CD4-positive, alpha-beta T cell treated with Interleukin-21 for 1 hour (primary cell): ENCODE measurements around the gene PDE6A.

Experiments used
- DNase-seq: peaks from one replicate; pipeline ENCODE4 v3.0.0-alpha.2; 2020

PDE6A gene

DNA sequence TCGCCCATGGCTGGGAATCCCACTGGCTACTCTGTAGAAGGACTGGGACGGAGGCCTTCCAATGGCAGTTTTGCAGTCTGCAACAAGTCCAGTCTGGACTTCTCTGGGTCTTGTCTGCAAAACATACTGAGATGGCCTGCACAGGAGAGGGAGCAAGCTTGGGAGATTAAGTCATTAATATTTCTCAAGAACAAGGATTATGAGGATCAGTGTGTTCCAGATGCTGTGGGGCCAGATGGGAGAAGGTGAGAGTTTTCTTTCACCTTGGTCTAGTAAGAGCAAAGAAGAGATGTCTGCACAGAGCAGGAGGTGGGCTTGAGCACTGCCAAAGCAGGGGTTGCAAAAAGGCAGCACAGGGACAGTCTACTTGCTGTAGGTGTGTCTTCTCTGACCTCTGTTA, at the start of gene PDE6A:
TSS of gene PDE6A (minus strand) at position 128 of the 400 bp plus-strand sequence. CDS start at position 8, 120 bp downstream.
- DNase-seq = no peak

DNA sequence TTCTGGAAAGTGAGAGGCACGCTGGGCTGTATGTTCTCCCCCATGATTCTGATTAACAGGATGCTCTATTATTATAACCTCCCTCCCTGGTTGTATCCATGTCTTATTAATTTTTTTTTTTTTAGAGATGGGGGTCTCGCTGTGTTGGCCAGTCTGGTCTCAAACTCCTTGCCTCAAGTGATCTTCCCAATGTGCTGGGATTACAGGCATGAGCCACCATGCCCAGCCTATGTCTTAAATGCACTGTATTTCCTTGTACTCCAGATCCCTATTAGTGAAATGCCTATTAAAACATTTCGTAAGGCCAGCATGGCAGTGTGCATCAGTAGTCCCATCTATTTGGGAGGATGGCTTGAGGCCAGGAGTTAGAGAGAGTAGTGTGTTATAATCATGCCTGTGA, 48.9 kb upstream of the PDE6A start:
- DNase-seq = no peak

DNA sequence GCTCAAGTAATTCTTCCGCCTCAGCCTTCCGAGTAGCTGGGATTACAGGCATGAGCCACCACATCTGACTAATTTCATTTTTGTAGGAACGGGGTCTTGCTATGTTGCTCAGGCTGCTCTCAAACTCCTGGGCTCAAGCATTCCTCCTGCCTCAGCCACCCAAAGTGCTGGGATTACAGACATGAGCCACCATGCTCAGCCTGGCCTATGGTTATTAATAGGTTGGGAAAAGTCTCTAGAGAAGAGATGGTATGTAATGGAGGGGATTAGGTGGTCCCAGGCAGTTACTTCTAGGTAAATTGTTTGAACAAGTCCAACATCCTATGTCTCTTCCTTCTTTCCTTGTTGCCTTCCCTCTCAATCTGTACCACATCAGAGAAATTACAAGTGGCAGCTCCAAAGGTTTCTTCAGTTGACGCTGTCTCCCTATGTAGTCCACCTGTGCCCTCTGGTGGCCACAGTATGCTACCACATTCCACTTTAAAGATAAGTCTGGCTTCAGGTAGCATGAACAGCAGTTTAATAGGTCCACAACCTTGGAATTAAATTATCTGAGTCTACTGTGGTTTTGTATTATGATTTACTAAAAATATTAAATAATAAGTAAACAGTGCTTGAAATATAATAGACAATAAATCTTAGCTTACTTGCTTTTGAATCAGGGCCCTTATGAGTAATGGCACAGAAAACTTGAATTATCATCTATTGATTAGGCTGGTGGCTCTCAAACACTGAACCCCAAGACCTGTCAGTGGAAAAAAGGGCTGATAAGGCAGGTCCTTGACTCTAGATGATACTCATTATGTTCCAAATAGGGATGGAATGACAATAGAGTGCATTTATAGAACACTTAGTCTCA, 46.2 kb upstream of the PDE6A start:
- DNase-seq = peak; percentile 75

DNA sequence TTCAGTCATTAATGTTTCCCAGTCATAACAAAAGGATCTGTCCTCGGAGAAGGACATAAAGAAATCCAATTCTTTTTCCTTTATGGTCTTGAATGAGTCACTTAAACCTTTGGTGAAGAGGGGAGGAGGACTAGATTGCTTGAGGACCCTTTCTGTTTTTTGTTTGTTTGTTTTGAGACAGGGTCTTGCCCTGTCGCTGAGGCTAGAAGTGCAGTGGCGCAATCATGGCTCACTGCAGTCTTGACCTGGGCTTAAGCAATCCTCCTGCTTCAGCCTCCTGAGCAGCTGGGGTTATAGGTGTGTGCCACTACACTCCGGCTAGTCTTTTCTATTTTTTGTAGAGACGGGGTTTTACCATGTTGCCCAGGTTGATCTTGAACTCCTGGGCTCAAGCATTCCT, 43.5 kb upstream of the PDE6A start:
- no peak for DNase-seq

DNA sequence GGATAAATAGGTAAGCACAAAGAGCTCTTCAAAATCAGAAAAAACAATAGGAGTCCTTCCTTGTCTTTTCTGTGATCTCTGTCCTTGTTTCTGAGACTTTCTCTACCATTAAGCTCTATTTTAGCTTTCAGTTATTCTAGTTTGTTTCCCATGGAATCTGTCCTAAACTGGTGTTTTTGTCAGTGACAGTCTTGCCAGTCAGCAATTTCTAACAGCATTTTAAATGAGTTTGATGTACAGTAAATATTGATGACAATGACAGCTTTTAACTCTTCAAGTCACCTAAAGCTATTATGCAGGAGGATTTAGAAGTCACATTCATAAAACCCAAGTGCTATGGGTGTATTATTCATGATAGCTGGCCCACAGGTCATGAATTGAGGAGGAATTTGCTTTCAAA, 37.9 kb upstream of the PDE6A start:
- no peak for DNase-seq

DNA sequence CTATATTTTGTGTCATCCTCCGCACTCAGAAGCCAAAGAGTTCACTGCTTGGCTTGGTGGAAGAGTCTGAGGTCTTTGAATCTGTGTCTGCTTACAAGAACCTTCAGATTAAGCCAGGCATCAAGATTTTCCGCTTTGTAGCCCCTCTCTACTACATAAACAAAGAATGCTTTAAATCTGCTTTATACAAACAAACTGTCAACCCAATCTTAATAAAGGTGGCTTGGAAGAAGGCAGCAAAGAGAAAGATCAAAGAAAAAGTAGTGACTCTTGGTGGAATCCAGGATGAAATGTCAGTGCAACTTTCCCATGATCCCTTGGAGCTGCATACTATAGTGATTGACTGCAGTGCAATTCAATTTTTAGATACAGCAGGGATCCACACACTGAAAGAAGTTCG, 36.6 kb upstream of the PDE6A start:
- no peak for DNase-seq

DNA sequence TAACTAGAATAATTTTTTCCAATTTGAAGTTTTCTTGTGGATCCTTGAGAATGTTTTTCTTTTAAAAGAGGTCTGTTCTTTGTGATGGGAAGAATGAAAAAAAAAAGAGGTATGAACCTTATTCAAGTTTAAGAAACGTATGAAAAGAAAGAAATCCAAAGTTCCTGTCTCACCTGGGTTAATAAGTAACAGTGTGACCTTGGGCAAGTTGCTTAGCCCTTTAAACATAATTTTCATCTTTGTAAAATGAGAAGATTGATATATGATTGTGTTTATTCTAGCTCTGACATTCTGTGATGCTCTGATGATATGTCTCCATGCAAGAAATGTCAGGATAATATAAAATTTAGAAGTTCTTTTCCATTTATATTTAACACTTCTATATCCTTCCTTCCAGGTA, 35.3 kb upstream of the PDE6A start:
- DNase-seq = no peak

DNA sequence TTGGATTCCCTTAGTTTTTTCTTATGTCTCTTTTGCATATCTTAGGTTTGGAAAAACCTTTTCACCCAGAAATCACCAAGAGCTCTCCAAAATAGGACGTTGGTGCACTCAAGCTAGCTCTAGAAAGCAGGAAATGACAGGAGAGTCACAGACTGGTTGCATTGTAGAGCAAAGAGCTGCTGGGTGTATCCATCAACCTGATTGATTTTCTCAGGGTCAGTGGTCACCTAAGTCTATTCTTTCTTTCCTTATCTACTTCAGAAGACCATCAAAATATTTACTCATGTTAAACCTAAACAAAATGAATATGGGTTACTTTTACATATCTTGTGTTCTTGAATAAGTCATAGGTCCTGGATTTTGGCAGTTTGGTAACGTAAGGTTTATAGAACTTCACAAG, 30.8 kb upstream of the PDE6A start:
- DNase-seq = no peak

DNA sequence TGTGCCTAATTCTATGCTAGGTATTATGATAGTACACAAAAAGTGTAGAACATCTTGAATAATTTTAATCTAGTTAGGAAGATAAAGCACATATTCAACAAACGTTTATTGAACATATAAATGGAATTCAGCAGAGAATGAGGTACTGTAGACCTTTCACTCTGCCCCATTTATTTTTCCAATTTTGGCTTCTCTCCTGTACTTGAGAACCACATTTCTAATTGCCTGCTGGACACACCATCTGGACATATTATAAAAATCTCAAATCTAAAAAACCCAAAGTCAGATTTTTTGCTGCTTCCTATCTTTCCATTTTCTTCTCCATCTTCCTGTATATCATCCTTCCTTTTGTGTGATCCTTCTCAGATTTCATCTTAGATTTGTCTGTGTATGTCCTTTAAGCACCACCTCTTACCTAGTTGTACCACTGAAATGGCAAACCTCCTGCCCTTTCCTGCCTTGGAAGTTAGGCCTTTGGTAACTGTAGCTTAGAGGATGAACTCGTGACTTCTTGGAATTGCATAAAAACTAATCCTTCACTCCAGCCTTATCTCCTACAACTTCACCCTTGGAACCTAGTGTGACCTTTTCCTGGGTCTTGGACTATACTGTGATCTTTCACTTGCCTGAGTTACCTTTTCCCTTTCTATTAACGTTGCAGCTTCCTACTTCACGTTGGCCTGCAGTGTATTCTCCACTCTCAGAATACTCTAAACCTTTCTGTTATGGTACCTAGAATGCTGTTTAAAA, 24.8 kb upstream of the PDE6A start:
- DNase-seq = no peak

DNA sequence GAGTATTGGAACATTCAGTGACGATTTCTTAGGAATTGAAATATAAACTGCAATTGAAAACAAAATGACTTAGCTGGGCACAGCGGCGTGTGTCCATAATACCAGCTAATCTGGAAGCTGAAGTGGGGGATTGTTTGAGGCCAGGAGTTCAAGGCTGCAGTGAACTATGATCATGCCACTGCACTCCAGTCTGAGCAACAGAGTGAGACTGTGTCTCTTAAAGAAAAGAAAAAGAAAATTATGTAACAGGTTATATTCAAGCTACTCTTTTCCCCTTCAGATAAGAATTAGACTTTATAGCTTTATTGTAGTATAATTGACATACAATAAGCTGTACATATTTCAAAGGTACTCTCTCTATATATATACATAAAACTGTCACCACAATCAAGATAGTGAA, 22.4 kb upstream of the PDE6A start:
- DNase-seq = no peak

DNA sequence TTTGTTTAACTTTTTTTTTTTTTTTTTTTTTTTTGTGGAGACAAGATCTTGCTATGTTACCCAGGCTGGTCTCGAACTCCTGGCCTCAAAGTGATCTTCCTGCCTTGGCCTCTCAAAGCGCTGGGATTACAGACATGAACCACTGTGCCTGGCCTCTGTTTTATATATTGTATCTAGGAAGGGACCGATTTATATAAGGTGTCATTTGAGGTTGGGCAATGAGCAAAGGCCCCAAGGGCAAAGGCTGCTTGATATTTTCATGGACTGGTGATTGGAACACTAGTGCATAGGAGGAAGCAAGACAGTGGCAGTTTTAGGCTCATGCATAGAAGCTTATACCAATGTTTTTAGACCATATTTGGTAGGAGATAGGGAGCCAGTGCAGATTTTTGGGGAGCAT, 19.1 kb upstream of the PDE6A start:
- DNase-seq = no peak

DNA sequence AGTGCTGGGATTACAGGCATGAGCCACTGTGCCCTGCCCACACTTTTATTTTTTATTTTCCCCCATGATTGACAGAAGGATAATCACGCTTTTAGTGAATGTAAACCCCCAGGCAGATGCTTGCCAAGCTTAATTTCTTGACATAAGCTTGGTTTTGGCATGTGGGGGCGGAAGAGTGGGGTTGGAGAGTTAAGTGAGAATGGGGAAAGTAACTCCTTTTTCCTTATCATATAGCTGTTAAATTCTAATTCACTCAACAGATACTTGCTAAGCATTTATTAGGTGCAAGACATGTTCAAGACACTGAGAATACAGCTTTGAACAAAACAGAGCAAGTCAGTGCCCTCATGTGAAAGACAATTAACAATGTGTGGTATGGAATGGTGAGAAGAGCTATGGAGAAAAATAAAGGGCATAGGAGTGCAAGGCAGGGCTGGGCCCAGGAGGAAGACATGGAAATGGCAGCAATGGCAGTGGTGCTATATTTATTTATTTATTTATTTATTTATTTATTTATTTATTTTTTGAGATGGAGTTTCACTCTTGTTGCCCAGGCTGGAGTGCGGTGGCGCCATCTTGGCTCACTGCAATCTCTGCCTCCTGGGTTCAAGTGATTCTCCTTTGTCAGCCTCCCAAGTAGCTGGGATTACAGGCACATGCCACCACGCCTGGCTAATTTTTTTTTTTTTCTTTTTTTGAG, 18.2 kb upstream of the PDE6A start:
- no peak for DNase-seq

DNA sequence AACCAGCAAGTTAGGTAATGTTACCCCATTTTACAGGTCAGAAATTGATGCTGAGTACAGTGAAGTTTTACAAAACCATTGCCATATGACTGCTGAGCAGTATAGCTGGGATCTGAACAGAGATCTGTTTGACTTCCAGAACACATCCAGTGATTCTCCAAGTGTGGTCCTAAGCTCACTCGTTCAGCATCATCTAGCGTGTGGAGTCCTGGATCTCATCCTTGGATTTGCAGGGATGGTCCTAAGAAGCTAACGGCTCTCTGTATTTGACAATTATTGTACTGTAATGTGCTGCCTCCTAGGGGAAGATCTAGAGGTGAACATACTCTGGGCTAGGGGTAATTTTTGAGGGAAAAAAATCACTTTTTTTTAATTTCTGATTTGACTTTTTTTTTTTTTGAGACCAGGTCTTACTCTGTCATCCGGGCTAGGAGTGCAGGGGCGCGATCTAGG, 17.4 kb upstream of the PDE6A start:
- peak; percentile 13 for DNase-seq

DNA sequence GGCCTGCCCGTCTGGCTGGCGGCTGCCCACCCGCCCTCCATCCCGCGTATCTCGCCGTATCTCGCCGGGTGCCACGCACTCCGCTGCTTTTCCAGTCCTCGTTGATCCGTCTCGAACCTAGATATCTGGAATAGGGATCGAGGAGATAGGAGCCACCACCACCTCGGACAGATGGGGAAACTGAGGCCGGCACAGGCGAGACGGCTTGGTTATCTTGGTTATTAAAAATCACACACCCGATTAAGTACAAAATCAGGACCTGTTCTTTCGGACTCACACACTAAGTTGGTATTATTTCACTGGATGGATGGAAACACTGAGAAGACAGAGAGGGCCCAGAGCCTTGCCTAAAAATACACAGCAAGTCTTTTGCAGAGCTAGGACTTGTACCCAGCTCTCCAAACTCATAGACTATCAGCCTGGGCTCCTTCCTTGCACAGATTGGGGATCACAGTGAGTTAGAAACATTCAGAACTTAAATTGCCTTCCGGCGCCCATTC, 16.6 kb upstream of the PDE6A start:
- no peak for DNase-seq

DNA sequence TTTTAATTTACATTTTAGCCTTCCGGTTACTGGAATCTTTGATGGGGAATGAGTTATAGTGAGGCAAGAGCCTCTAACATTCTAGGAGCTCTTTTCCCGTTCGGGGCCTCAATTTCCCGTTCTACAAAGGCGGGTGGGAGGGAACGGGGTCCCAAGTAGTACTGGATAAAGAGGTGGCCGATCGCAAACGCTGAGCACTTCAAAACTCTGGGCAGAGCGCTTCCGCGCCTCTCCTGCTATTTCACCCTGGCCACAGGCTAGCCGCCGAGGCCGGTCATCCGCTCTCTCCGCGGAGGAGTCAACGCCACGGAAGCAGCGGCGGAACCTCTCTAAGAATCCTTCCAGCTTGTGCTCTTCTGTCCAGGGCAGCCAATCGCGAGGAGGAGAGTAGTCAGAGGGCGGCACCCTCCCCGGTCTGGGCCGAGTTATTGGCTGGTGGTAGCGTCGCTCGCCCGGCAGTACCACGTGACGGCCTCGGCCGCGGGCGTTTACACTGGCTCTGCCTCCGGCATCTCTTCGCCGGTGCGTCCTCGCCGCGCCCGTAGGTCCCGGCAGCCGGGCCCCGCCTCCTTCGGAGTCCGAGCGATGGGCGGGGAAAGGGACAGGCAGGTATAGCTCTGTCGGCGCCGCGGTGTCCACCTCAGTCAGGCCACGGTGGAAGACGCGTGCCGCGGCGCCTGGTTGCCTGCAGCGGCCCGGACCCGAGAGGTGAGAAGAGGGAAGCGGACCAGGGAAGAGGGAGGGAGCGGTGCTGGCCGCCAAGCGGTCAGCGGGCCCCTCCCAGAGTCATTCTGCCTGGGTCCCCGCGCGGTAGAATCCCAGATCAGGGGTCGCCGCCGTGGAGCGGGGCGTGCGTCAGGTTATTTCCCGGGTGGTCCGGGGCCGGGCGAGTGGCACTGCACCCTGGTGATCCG, 15.9 kb upstream of the PDE6A start, which contains the start of gene SLC26A2:
TSS of gene SLC26A2 (plus strand) at position 487 of the 914 bp plus-strand sequence. CDS start 16,895 bp downstream, outside the sequence.
- peak; percentile 94 for DNase-seq

DNA sequence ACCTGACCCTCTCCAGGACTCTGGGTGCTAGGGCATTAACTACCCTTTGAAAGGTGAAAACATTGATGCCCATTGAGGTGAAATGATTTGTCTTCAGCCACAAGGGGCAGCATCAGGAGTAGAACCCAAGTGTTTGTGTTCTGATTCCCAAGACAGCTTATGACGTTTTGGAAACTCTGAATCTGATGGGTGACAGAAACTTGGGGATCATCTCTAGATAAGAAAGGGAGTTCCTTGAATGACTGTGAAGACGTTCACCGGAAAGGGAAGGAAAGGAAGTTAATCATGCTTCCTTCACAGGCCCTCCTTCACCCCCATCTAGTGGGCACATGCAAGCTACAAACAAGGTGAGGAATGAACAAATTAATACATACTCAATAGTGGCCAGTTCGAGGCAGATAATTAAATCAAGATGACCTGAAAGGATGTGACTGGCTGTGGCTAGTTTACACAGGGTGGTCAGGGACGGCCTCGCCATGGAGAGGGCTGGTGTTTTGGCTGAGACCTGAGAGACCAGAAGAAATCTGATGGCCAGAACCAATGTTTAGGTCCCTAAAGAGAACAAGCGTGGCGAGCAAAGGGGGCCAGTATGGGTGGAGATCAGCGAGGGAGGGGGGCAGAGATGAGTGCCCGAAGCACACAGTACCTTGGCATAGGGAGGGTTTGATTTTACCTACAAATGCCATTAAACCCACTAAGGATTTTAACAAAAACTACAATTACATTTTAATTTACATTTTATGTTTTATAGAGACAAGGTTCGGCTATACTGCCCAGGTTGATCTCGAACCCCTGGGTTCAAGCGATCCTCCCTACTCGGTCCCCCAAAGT, 15.0 kb upstream of the PDE6A start:
- peak; percentile 73 for DNase-seq

DNA sequence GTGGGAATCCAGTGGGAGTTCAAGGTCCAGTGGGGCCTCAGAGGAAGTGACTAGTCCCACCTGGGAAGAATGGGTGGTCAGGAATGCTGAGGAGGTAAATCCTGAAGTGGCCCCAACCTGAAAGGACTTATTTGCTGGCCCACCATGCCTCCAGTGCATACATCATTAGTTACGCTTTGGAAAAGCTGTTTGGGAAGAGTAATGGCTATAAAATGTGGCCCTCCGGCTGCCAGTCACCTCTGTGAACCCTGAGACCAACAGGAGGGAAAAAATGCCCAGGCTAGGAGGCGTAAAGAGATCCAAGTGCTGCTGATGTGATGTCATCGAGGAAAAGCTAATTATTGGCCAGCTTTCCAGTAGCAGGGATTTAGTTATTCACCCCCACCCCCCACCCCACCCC, 13.3 kb upstream of the PDE6A start:
- no peak for DNase-seq

DNA sequence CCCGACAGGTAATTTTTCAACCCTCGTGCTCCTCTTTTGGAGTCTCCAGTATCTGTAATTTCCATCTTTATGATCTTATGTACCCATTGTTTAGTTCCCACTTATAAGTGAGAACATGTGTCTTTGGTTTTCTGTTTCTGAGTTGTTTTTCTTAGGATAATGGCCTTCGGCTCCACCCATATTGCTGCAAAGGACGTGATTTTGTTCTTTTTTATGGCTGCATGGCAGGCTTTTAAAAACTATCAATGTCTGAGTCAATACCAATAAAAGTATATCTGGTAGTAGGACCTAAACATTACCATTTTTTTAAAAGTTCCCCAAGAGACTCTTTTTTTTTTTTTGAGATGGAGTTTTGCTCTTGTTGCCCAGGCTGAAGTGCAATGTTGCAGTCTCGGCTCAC, 12.1 kb upstream of the PDE6A start:
- DNase-seq = no peak

DNA sequence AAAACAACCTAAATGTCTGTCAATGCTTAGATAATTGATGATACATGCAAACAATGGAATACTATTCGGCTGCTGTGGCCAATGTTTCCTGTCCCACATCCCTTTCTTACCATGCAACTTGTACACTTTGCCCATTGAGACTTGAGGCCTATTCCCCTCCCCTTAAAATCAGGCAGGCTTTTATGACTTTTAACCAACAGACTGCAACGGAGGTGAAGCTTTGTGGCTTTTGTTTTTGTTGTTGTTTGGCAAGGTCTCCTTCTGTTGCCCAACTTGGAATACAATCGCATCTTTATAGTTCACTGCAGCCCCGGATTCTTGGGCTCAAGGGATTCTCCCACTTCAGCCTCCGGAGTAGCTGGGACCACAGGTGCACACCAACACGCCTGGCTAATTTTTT, 10.2 kb upstream of the PDE6A start:
- no peak for DNase-seq

DNA sequence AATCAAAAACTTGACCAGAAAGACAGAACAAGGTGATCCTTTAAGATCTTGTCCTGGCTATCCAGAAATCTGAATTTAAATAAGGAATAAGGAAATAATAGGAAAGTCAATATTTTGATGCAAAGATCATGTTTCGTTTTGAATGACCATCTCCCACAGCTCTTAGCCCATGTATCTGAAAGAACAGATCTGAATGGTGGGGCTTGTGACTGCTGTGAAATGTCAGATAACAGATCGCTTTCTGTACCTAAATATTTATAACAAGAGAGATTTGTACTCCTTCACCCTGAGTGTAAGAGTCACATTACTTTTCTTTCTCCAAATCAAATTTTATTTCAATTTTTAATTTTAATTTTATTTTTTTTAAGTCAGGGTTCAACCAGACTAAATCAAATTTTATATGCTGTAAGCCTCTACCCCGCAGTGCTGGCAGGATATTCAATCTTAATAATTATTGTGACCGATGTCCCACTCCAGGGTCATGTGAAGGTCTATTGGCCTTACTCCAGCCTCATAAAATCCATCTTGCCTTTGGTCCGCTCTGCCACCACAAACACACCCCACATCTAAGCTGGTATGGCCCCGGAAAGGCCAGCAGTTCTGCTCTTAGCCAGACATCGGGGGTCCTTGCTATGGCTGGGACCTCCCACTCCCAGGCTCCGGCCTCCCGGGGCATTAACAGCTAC, 9.0 kb upstream of the PDE6A start:
- no peak for DNase-seq
